Keratinocyte (primary cell): ENCODE measurements around the gene MYL5.

Experiments
- CTCF ChIP-seq, 3 experiments: IDR thresholded peaks in 1 of 3; conservative IDR thresholded peaks in 1 of 3; optimal IDR thresholded peaks in 1 of 3; 2 replicates in 2 of 3; 3 replicates in 1 of 3; pipeline versions ENCODE3 to v1.5.1; 2011; ENCODE audit warnings: low read length in 3 of 3, mild to moderate bottlenecking in 3 of 3, moderate library complexity in 2 of 3, control low read depth in 1 of 3, inconsistent platforms in 1 of 3; ENCODE audit not compliant: insufficient read depth in 2 of 3; ENCODE audit errors: extremely low read depth in 1 of 3
- EZH2 ChIP-seq: IDR thresholded peaks from one replicate; pipeline ENCODE4 v1.6.1; 2012; ENCODE audit warnings: inconsistent platforms, mild to moderate bottlenecking, low read length, moderate library complexity

GRCh38 chr4:671769-672168 lies 2.6 kb upstream of the MYL5 start:
- TF ChIP-seq CTCF (optimal IDR thresholded peaks at IDR 0.05 in 1 of 3, IDR thresholded peaks at IDR 0.05 in 1 of 3, conservative IDR thresholded peaks at IDR 0.05 in 1 of 3; ENCODE audit: extremely low read depth in 1 of 3, insufficient read depth in 2 of 3, low read length in 3 of 3) (no peak), EZH2 (no peak)
